ENCODE results near the gene SLC39A11. TPM values are rescaled to one million over a fixed set of nuclear protein-coding genes. Genes with fewer than 3 reads are reported as not detected.

The SLC39A11 gene
- total and polyA plus RNA-seq, 2 donors (not counting 1 experiment from before 2014, with no cell fraction given), result 12.7 to 27.4 TPM

- Histone ChIP-seq H3K27ac (ENCODE audit: insufficient read depth, low read length) (no peak overlapping the region), H3K4me1 (ENCODE audit: control insufficient read depth, extremely low read depth, insufficient read depth, low read length) (no peaks in the 10 kb centered on the region), H3K36me3 (ENCODE audit: control insufficient read depth, insufficient read depth, low read length) (no peaks in the 10 kb centered on the region), H3K27me3 (ENCODE audit: control insufficient read depth, insufficient read depth, low read length) (peaks cover 10% of the 10 kb centered on the region), H3K4me3 (replicated peaks in 1 of 4; ENCODE audit: control extremely low read depth in 1 of 4, insufficient read depth in 1 of 4, low read depth in 3 of 4, low read length in 4 of 4) (no peak overlapping the region), H3K79me2 (ENCODE audit: control insufficient read depth, insufficient read depth, low read length) (no peaks in the 10 kb centered on the region), H4K20me1 (ENCODE audit: control insufficient read depth, extremely low read depth, insufficient read depth, low read length) (no peaks in the 10 kb centered on the region), H3K4me2 (ENCODE audit: extremely low read depth, insufficient read depth, low read length) (no peak overlapping the region), H3K9ac (ENCODE audit: insufficient read depth, low read length) (no peak overlapping the region), H2AFZ (ENCODE audit: low read length) (no peak overlapping the region), H3K9me3 (ENCODE audit: control insufficient read depth, insufficient read depth, low read depth, low read length) (no peaks in the 10 kb centered on the region)
- DNase-seq (ENCODE audit: low read depth in 2 of 2), result no peak
- TF ChIP-seq CTCF (conservative IDR thresholded peaks at IDR 0.05 in 1 of 2, IDR thresholded peaks at IDR 0.05 in 1 of 2; ENCODE audit: low read depth in 1 of 2, low read length in 2 of 2), result no peak
- TF ChIP-seq EZH2 (IDR thresholded peaks at IDR 0.05; ENCODE audit: low read length, missing control alignments), result no peak
Measured at GRCh38 chr17:72617557-72617956, 474.9 kb downstream of the SLC39A11 start.

GRCh38 chr17:72616447-72616846, 476.0 kb downstream of the SLC39A11 start:
- H3K9me3 ChIP-seq (ENCODE audit: control insufficient read depth, insufficient read depth, low read depth, low read length), result no peaks in the 10 kb centered on the region
- H3K9ac ChIP-seq (ENCODE audit: insufficient read depth, low read length), result no peak overlapping the region
- H4K20me1 ChIP-seq (ENCODE audit: control insufficient read depth, extremely low read depth, insufficient read depth, low read length), result no peaks in the 10 kb centered on the region
- DNase-seq (ENCODE audit: low read depth in 2 of 2), result no peak
- no peaks in the 10 kb centered on the region for H3K36me3 ChIP-seq (ENCODE audit: control insufficient read depth, insufficient read depth, low read length)
- no peaks in the 10 kb centered on the region for H3K79me2 ChIP-seq (ENCODE audit: control insufficient read depth, insufficient read depth, low read length)
- no peak overlapping the region for H3K27ac ChIP-seq (ENCODE audit: insufficient read depth, low read length)
- H3K4me1 ChIP-seq (ENCODE audit: control insufficient read depth, extremely low read depth, insufficient read depth, low read length), result no peaks in the 10 kb centered on the region
- TF ChIP-seq EZH2 (IDR thresholded peaks at IDR 0.05; ENCODE audit: low read length, missing control alignments) (no peak), CTCF (conservative IDR thresholded peaks at IDR 0.05 in 1 of 2, IDR thresholded peaks at IDR 0.05 in 1 of 2; ENCODE audit: low read depth in 1 of 2, low read length in 2 of 2) (no peak)
- no peak overlapping the region for H3K4me3 ChIP-seq (replicated peaks in 1 of 4; ENCODE audit: control extremely low read depth in 1 of 4, insufficient read depth in 1 of 4, low read depth in 3 of 4, low read length in 4 of 4)
- no peak overlapping the region for H3K4me2 ChIP-seq (ENCODE audit: extremely low read depth, insufficient read depth, low read length)
- H3K27me3 ChIP-seq (ENCODE audit: control insufficient read depth, insufficient read depth, low read length), result peaks cover 6% of the 10 kb centered on the region
- no peak overlapping the region for H2AFZ ChIP-seq (ENCODE audit: low read length)

- no peak overlapping the region for H3K4me2 ChIP-seq (ENCODE audit: extremely low read depth, insufficient read depth, low read length)
Measured at GRCh38 chr17:72615627-72615991, 476.9 kb downstream of the SLC39A11 start.

More at GRCh38 chr17:72615627-72615991, 476.9 kb downstream of the SLC39A11 start:
- no peaks in the 10 kb centered on the region for H3K4me1 ChIP-seq (ENCODE audit: control insufficient read depth, extremely low read depth, insufficient read depth, low read length)
- H2AFZ ChIP-seq (ENCODE audit: low read length), result no peak overlapping the region
- H3K27ac ChIP-seq (ENCODE audit: insufficient read depth, low read length), result no peak overlapping the region
- H3K27me3 ChIP-seq (ENCODE audit: control insufficient read depth, insufficient read depth, low read length), result peaks cover 6% of the 10 kb centered on the region
- H3K9ac ChIP-seq (ENCODE audit: insufficient read depth, low read length), result no peak overlapping the region
- no peak for DNase-seq (ENCODE audit: low read depth in 2 of 2)
- H3K9me3 ChIP-seq (ENCODE audit: control insufficient read depth, insufficient read depth, low read depth, low read length), result no peaks in the 10 kb centered on the region
- H3K36me3 ChIP-seq (ENCODE audit: control insufficient read depth, insufficient read depth, low read length), result no peaks in the 10 kb centered on the region
- TF ChIP-seq EZH2 (IDR thresholded peaks at IDR 0.05; ENCODE audit: low read length, missing control alignments) (no peak), CTCF (conservative IDR thresholded peaks at IDR 0.05 in 1 of 2, IDR thresholded peaks at IDR 0.05 in 1 of 2; ENCODE audit: low read depth in 1 of 2, low read length in 2 of 2) (no peak)
- H4K20me1 ChIP-seq (ENCODE audit: control insufficient read depth, extremely low read depth, insufficient read depth, low read length), result no peaks in the 10 kb centered on the region
- H3K79me2 ChIP-seq (ENCODE audit: control insufficient read depth, insufficient read depth, low read length), result no peaks in the 10 kb centered on the region
- H3K4me3 ChIP-seq (replicated peaks in 1 of 4; ENCODE audit: control extremely low read depth in 1 of 4, insufficient read depth in 1 of 4, low read depth in 3 of 4, low read length in 4 of 4), result no peak overlapping the region

Measured in fibroblast of lung (primary cell).